ENCODE data around the gene RFK. TPM values are rescaled to one million over a fixed set of nuclear protein-coding genes. Genes with fewer than 3 reads are reported as not detected.

RFK gene
- total and polyA plus RNA-seq, 9 of the 15 experiments (the other 6 are each of a cell fraction or from before 2014, with no cell fraction given) = 3.8 to 51.1 (median 14.8) TPM

- TF ChIP-seq NRF1 (conservative IDR thresholded peaks at IDR 0.05 in 1 of 2, IDR thresholded peaks at IDR 0.05 in 1 of 2) (no peak), TAF15 (IDR thresholded peaks at IDR 0.05; ENCODE audit: low read depth, low read length) (no peak)
Measured at GRCh38 chr9:76371901-76372300, 22.3 kb downstream of the RFK start (continued).

- Histone ChIP-seq H3K9ac (ENCODE audit: insufficient read depth in 1 of 2, low read depth in 2 of 2, low read length in 2 of 2) (no peak overlapping the region), H4K20me1 (replicated peaks; ENCODE audit: control insufficient read depth, insufficient read depth, low read length) (no peaks in the 10 kb centered on the region), H3K27me3 (ENCODE audit: control insufficient read depth in 2 of 2, insufficient read depth in 2 of 2, low read length in 2 of 2) (no peaks in the 10 kb centered on the region), H3K27ac (ENCODE audit: extremely low read depth, low read depth, low read length) (no peak overlapping the region), H3K9me3 (replicated peaks; ENCODE audit: control insufficient read depth, insufficient read depth, low read depth, low read length) (no peaks in the 10 kb centered on the region), H3K9me1 (ENCODE audit: control insufficient read depth, insufficient read depth, low read length) (no peaks in the 10 kb centered on the region), H3K79me2 (ENCODE audit: control insufficient read depth, insufficient read depth, low read length) (no peaks in the 10 kb centered on the region), H3K4me3 (no peak overlapping the region), H3K4me1 (replicated peaks in 1 of 2; ENCODE audit: control insufficient read depth in 2 of 2, insufficient read depth in 2 of 2, low read length in 2 of 2) (peaks cover 0 to 6% of the 10 kb centered on the region in 2 experiments; a peak in 3 of 5 replicates), H3K36me3 (ENCODE audit: control insufficient read depth, insufficient read depth, low read length) (no peaks in the 10 kb centered on the region), H2AFZ (ENCODE audit: low read depth, low read length) (no peak overlapping the region), H3K4me2 (ENCODE audit: insufficient read depth, low read length) (no peak overlapping the region)
- no peak for DNase-seq (ENCODE audit: extremely low read depth in 1 of 4, low spot score in 3 of 4)
- ChIA-PET CTCF (ENCODE audit: low intra/inter-chr PET ratio) (no interaction called here), POLR2A (interaction anchor here (0.6 to 1.7 kb wide), 5 partner anchors 8 to 75 kb away, joined by 3 to 6 read pairs (median 5); no protein-coding TSS in a partner anchor)
- intact Hi-C loops (cut with micrococcal nuclease) = no loop called here
- WGBS (ENCODE audit: insufficient coverage, low coverage, missing lambda C conversion rate) = 19% methylated on average over 3 of the region's 3 CpGs
- BruUV-seq (replicated peaks) = no TSS peak
- in situ Hi-C loops (cut with MboI) = no loop called here
- no peak for ATAC-seq
- TF ChIP-seq ZNF695 (CRISPR knock-in tag; IDR thresholded peaks at IDR 0.05) = no peak
- no peak for TF ChIP-seq ZNF133 (CRISPR knock-in tag; IDR thresholded peaks at IDR 0.05)
- peak; percentile 89 for TF ChIP-seq NFIC (IDR thresholded peaks at IDR 0.05)
- no peak for TF ChIP-seq NONO (IDR thresholded peaks at IDR 0.05; ENCODE audit: low read depth in 2 of 2, low read length in 1 of 2)
- TF ChIP-seq TCF7 (IDR thresholded peaks at IDR 0.05; ENCODE audit: borderline replicate concordance) = no peak
- peak; percentile 79 for TF ChIP-seq NFIX (CRISPR knock-in tag; IDR thresholded peaks at IDR 0.05; ENCODE audit: low read depth)
- TF ChIP-seq CTBP1 (IDR thresholded peaks at IDR 0.05; ENCODE audit: borderline replicate concordance) = no peak
- FAIRE-seq = no peak
Measured at GRCh38 chr9:76370396-76371023, 23.7 kb downstream of the RFK start.
